Fibroblast of mammary gland (primary cell): ENCODE measurements around the gene TSC22D1.
"Not testable (repeated sequence)": the region's sequence is repeated elsewhere in the genome, so short reads cannot be mapped to it uniquely, and the experiment has no call there.

Experiments used
- DNase-seq: peaks from one replicate; pipeline ENCODE4 v3.0.0-alpha.2; 2010; ENCODE audit warnings: low read depth
- H3K4me3 ChIP-seq: 2 replicates; pipeline ENCODE4 v1.5.1; 2011; ENCODE audit warnings: low read depth, mild to moderate bottlenecking, low read length, moderate library complexity; ENCODE audit not compliant: control insufficient read depth
- CTCF ChIP-seq: conservative IDR thresholded peaks from 2 replicates; pipeline ENCODE4 v1.5.1; 2011; ENCODE audit warnings: low read depth, low read length, inconsistent platforms; ENCODE audit not compliant: control insufficient read depth, insufficient read depth

TSC22D1 gene

GRCh38 chr13:44458313-44458975 is 117.7 kb downstream of the TSC22D1 start:
- DNase-seq = no peak
- no peak for TF ChIP-seq CTCF
- no peak overlapping the region for H3K4me3 ChIP-seq

- not testable (repeated sequence) for DNase-seq, H3K4me3 ChIP-seq
These were observed 119.9 kb downstream of the TSC22D1 start for GRCh38 chr13:44456212-44456611.

GRCh38 chr13:44455769-44456168 is 120.4 kb downstream of the TSC22D1 start:
- TF ChIP-seq CTCF = no peak
- no peak overlapping the region for H3K4me3 ChIP-seq
- no peak for DNase-seq

GRCh38 chr13:44453881-44454280 is 122.2 kb downstream of the TSC22D1 start:
- no peak overlapping the region for H3K4me3 ChIP-seq
- TF ChIP-seq CTCF = no peak
- no peak for DNase-seq

GRCh38 chr13:44453069-44453468 is 123.1 kb downstream of the TSC22D1 start:
- no peak for TF ChIP-seq CTCF
- H3K4me3 ChIP-seq = no peak overlapping the region
- DNase-seq = no peak

GRCh38 chr13:44452418-44452817 is 123.7 kb downstream of the TSC22D1 start:
- no peak for DNase-seq
- TF ChIP-seq CTCF = no peak
- no peak overlapping the region for H3K4me3 ChIP-seq

GRCh38 chr13:44451651-44452050 is 124.5 kb downstream of the TSC22D1 start:
- no peak for TF ChIP-seq CTCF
- H3K4me3 ChIP-seq = no peak overlapping the region
- no peak for DNase-seq
